Measurements from ENCODE around the gene ICAM1. TPM values are rescaled to one million over a fixed set of nuclear protein-coding genes. Genes with fewer than 3 reads are reported as not detected.
A peak's percentile ranks its signal among the peaks of the same experiment; 100 is the strongest.

Gene ICAM1
- total and polyA plus RNA-seq, 2 of the 13 experiments (the other 11 are each of a cell fraction or from before 2014, with no cell fraction given) = 37.9 to 98.4 TPM

GRCh38 chr19:10295305-10295846 lies 24.5 kb downstream of the ICAM1 start (continued):
- no peak for TF ChIP-seq TBP (CRISPR knock-in tag; IDR thresholded peaks at IDR 0.05)
- TF ChIP-seq POLR2AphosphoS5 (IDR thresholded peaks at IDR 0.05; ENCODE audit: low read depth, low read length) = no peak
- no peak for TF ChIP-seq HMG20A (CRISPR knock-in tag; IDR thresholded peaks at IDR 0.05; ENCODE audit: borderline replicate concordance)
- TF ChIP-seq ZNF225 (CRISPR knock-in tag; IDR thresholded peaks at IDR 0.05) = no peak
- no peak for TF ChIP-seq POGZ (CRISPR knock-in tag; IDR thresholded peaks at IDR 0.05)
- TF ChIP-seq NFYC (CRISPR knock-in tag; IDR thresholded peaks at IDR 0.05) = no peak
- TF ChIP-seq, protein P1, sequence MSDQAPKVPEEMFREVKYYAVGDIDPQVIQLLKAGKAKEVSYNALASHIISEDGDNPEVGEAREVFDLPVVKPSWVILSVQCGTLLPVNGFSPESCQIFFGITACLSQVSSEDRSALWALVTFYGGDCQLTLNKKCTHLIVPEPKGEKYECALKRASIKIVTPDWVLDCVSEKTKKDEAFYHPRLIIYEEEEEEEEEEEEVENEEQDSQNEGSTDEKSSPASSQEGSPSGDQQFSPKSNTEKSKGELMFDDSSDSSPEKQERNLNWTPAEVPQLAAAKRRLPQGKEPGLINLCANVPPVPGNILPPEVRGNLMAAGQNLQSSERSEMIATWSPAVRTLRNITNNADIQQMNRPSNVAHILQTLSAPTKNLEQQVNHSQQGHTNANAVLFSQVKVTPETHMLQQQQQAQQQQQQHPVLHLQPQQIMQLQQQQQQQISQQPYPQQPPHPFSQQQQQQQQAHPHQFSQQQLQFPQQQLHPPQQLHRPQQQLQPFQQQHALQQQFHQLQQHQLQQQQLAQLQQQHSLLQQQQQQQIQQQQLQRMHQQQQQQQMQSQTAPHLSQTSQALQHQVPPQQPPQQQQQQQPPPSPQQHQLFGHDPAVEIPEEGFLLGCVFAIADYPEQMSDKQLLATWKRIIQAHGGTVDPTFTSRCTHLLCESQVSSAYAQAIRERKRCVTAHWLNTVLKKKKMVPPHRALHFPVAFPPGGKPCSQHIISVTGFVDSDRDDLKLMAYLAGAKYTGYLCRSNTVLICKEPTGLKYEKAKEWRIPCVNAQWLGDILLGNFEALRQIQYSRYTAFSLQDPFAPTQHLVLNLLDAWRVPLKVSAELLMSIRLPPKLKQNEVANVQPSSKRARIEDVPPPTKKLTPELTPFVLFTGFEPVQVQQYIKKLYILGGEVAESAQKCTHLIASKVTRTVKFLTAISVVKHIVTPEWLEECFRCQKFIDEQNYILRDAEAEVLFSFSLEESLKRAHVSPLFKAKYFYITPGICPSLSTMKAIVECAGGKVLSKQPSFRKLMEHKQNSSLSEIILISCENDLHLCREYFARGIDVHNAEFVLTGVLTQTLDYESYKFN (CRISPR knock-in tag; conservative IDR thresholded peaks at IDR 0.05) = no peak
- TF ChIP-seq, protein P2, sequence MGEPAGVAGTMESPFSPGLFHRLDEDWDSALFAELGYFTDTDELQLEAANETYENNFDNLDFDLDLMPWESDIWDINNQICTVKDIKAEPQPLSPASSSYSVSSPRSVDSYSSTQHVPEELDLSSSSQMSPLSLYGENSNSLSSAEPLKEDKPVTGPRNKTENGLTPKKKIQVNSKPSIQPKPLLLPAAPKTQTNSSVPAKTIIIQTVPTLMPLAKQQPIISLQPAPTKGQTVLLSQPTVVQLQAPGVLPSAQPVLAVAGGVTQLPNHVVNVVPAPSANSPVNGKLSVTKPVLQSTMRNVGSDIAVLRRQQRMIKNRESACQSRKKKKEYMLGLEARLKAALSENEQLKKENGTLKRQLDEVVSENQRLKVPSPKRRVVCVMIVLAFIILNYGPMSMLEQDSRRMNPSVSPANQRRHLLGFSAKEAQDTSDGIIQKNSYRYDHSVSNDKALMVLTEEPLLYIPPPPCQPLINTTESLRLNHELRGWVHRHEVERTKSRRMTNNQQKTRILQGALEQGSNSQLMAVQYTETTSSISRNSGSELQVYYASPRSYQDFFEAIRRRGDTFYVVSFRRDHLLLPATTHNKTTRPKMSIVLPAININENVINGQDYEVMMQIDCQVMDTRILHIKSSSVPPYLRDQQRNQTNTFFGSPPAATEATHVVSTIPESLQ (CRISPR knock-in tag; conservative IDR thresholded peaks at IDR 0.05) = no peak
- TF ChIP-seq NFE2L2 (IDR thresholded peaks at IDR 0.05; ENCODE audit: low read length) = no peak
- TF ChIP-seq CCDC6 (CRISPR knock-in tag; IDR thresholded peaks at IDR 0.05) = no peak
- TF ChIP-seq HDAC1 (CRISPR knock-in tag; IDR thresholded peaks at IDR 0.05) = peak; percentile 83
- no peak for TF ChIP-seq ZNF484 (CRISPR knock-in tag; IDR thresholded peaks at IDR 0.05; ENCODE audit: borderline replicate concordance, low read depth)
- TF ChIP-seq, protein P3, sequence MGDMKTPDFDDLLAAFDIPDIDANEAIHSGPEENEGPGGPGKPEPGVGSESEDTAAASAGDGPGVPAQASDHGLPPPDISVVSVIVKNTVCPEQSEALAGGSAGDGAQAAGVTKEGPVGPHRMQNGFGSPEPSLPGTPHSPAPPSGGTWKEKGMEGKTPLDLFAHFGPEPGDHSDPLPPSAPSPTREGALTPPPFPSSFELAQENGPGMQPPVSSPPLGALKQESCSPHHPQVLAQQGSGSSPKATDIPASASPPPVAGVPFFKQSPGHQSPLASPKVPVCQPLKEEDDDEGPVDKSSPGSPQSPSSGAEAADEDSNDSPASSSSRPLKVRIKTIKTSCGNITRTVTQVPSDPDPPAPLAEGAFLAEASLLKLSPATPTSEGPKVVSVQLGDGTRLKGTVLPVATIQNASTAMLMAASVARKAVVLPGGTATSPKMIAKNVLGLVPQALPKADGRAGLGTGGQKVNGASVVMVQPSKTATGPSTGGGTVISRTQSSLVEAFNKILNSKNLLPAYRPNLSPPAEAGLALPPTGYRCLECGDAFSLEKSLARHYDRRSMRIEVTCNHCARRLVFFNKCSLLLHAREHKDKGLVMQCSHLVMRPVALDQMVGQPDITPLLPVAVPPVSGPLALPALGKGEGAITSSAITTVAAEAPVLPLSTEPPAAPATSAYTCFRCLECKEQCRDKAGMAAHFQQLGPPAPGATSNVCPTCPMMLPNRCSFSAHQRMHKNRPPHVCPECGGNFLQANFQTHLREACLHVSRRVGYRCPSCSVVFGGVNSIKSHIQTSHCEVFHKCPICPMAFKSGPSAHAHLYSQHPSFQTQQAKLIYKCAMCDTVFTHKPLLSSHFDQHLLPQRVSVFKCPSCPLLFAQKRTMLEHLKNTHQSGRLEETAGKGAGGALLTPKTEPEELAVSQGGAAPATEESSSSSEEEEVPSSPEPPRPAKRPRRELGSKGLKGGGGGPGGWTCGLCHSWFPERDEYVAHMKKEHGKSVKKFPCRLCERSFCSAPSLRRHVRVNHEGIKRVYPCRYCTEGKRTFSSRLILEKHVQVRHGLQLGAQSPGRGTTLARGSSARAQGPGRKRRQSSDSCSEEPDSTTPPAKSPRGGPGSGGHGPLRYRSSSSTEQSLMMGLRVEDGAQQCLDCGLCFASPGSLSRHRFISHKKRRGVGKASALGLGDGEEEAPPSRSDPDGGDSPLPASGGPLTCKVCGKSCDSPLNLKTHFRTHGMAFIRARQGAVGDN (CRISPR knock-in tag; IDR thresholded peaks at IDR 0.05) = peak; percentile 60; the same call in 1 of the 2 replicates
- TF ChIP-seq, protein P4, sequence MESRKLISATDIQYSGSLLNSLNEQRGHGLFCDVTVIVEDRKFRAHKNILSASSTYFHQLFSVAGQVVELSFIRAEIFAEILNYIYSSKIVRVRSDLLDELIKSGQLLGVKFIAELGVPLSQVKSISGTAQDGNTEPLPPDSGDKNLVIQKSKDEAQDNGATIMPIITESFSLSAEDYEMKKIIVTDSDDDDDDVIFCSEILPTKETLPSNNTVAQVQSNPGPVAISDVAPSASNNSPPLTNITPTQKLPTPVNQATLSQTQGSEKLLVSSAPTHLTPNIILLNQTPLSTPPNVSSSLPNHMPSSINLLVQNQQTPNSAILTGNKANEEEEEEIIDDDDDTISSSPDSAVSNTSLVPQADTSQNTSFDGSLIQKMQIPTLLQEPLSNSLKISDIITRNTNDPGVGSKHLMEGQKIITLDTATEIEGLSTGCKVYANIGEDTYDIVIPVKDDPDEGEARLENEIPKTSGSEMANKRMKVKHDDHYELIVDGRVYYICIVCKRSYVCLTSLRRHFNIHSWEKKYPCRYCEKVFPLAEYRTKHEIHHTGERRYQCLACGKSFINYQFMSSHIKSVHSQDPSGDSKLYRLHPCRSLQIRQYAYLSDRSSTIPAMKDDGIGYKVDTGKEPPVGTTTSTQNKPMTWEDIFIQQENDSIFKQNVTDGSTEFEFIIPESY (CRISPR knock-in tag; IDR thresholded peaks at IDR 0.05) = peak; percentile 51; the same call in 1 of the 2 replicates
- TF ChIP-seq RNF219 (CRISPR knock-in tag; IDR thresholded peaks at IDR 0.05) = no peak
- TF ChIP-seq RNF2 (conservative IDR thresholded peaks at IDR 0.05; ENCODE audit: low read depth) = no peak

Measured in HepG2 (cell line).